ENCODE data around the gene LZTR1. TPM values are rescaled to one million over a fixed set of nuclear protein-coding genes. Genes with fewer than 3 reads are reported as not detected.

LZTR1 gene
- total and polyA plus RNA-seq, 2 of the 8 experiments (the other 6 are each of a cell fraction or from before 2014, with no cell fraction given), result 22.3 to 31.0 TPM

- POLR2A ChIA-PET (ENCODE audit: partially characterized antibody), result interaction anchor here (1.7 to 3.5 kb wide), 2 partner anchors 7 to 18 kb away, joined by 5 to 17 read pairs; no protein-coding TSS in a partner anchor
- no peak for FAIRE-seq
Observed at GRCh38 chr22:20992056-20992442, 10.0 kb downstream of the LZTR1 start.

More at GRCh38 chr22:20992056-20992442, 10.0 kb downstream of the LZTR1 start:
- no peaks in the 10 kb centered on the region for H3K27me3 ChIP-seq (replicated peaks in 1 of 4; ENCODE audit: control insufficient read depth in 3 of 4, extremely low read depth in 1 of 4, insufficient read depth in 3 of 4, low read length in 3 of 4)
- no peak overlapping the region for H2BK15ac ChIP-seq (ENCODE audit: low read length)
- no peak overlapping the region for H2BK20ac ChIP-seq (ENCODE audit: low read length)
- no peak for TF ChIP-seq TCF12 (IDR thresholded peaks at IDR 0.05; ENCODE audit: low read depth, low read length)
- no peak for TF ChIP-seq BRCA1 (IDR thresholded peaks at IDR 0.05; ENCODE audit: low read depth, low read length)
- TF ChIP-seq PHF8 (conservative IDR thresholded peaks at IDR 0.05; ENCODE audit: low read depth, low read length), result no peak
- TF ChIP-seq SRF (IDR thresholded peaks at IDR 0.05; ENCODE audit: low read depth, low read length), result no peak
- no peak for TF ChIP-seq E2F6 (IDR thresholded peaks at IDR 0.05)
- no peak for TF ChIP-seq SIX5 (IDR thresholded peaks at IDR 0.05; ENCODE audit: low read depth, low read length)
- no peak for TF ChIP-seq KDM5A (IDR thresholded peaks at IDR 0.05; ENCODE audit: low read length)
- no peak for TF ChIP-seq BCL11A (IDR thresholded peaks at IDR 0.05; ENCODE audit: low read depth in 2 of 2, low read length in 2 of 2)
- no peak overlapping the region for H3K14ac ChIP-seq (ENCODE audit: insufficient read length)
- no peak overlapping the region for H4K91ac ChIP-seq (replicated peaks; ENCODE audit: insufficient read length, low read length)
- H3K23me2 ChIP-seq (ENCODE audit: low read depth, low read length), result no peaks in the 10 kb centered on the region
- H3K9me3 ChIP-seq (ENCODE audit: insufficient read depth in 2 of 2, low read depth in 1 of 2, low read length in 1 of 2), result no peaks in the 10 kb centered on the region
- no peak overlapping the region for H3K27ac ChIP-seq (ENCODE audit: low read depth, low read length)
- no peak overlapping the region for H3K4ac ChIP-seq (replicated peaks; ENCODE audit: insufficient read length, low read depth, low read length)
- no peak overlapping the region for H3K4me3 ChIP-seq (ENCODE audit: extremely low read depth in 1 of 4, insufficient read depth in 2 of 4, low read depth in 3 of 4, low read length in 4 of 4)
- H3K79me1 ChIP-seq (ENCODE audit: low read depth, low read length), result no peaks in the 10 kb centered on the region
- whole genome bisulfite sequencing, 2 experiments (ENCODE audit: extremely low coverage in 1 of 2, insufficient coverage in 1 of 2, insufficient read length in 1 of 2, insufficient replicate concordance in 2 of 2, low coverage in 1 of 2, low lambda C conversion rate in 2 of 2, missing lambda C conversion rate in 1 of 2), result 90% methylated on average over 5 of the region's 7 CpGs; no CpG with 5 or more reads in 1 of the 2 experiments
- no peaks in the 10 kb centered on the region for H3K79me2 ChIP-seq (ENCODE audit: control insufficient read depth in 1 of 2, insufficient read depth in 2 of 2, low read length in 2 of 2)
- H2BK12ac ChIP-seq (ENCODE audit: low read depth, low read length), result no peak overlapping the region
- no peak overlapping the region for H3K23ac ChIP-seq (ENCODE audit: insufficient read length)
- no peaks in the 10 kb centered on the region; a peak in 1 of 7 replicates for H3K4me1 ChIP-seq (replicated peaks in 1 of 4; ENCODE audit: control insufficient read depth in 3 of 4, insufficient read depth in 4 of 4, low read length in 3 of 4)
- H3K9ac ChIP-seq (replicated peaks in 1 of 4; ENCODE audit: extremely low read depth in 1 of 4, low read depth in 3 of 4, low read length in 3 of 4), result no peak overlapping the region
- H3K56ac ChIP-seq (replicated peaks; ENCODE audit: insufficient read length, low read depth, low read length), result no peak overlapping the region
- DNase-seq (ENCODE audit: low read depth in 1 of 2, low spot score in 2 of 2), result no peak
- H4K20me1 ChIP-seq (replicated peaks in 1 of 2; ENCODE audit: control insufficient read depth in 1 of 2, insufficient read depth in 2 of 2, low read length in 2 of 2), result peaks cover 0 to 9% of the 10 kb centered on the region in 2 experiments
- peaks cover 0 to 10% (median 3%) of the 10 kb centered on the region in 4 experiments; a peak in 4 of 8 replicates for H3K36me3 ChIP-seq (ENCODE audit: control insufficient read depth in 2 of 4, insufficient read depth in 4 of 4, low read length in 3 of 4)
- no peak overlapping the region for H3K4me2 ChIP-seq (ENCODE audit: insufficient read depth in 1 of 2, low read depth in 2 of 2, low read length in 2 of 2)
- no peak overlapping the region for H3K18ac ChIP-seq (ENCODE audit: extremely low read depth, low read length)
- no peak overlapping the region for H2AFZ ChIP-seq (ENCODE audit: low read length)
- no peak overlapping the region for H4K5ac ChIP-seq (ENCODE audit: insufficient read length, low read depth, low read length)
- H4K8ac ChIP-seq (ENCODE audit: extremely low read depth, insufficient read depth, low read length), result no peak overlapping the region
- CTCF ChIA-PET (ENCODE audit: partially characterized antibody), result interaction anchor here (2.6 kb wide), 1 partner anchor 30 kb away, joined by 9 read pairs; no protein-coding TSS in a partner anchor
- no peak overlapping the region for H2BK5ac ChIP-seq (ENCODE audit: low read depth, low read length)
- no peak overlapping the region for H2BK120ac ChIP-seq (replicated peaks; ENCODE audit: low read depth, low read length)
- no peak overlapping the region for H2AK5ac ChIP-seq (ENCODE audit: low read depth, low read length)
